Tibial nerve (tissue), 4 donors: ENCODE data around the gene XCR1.

Experiments used
- EP300 ChIP-seq, 2 donors: sonication (generic); formaldehyde crosslinking; IDR thresholded peaks; one replicate each; pipeline ENCODE4 v1.6.1; 2017; ENCODE audit warnings: antibody characterized with exemption in 2 of 2, mild to moderate bottlenecking in 1 of 2
- POLR2A ChIP-seq, 2 donors: fragments of 450-650 bp; IDR thresholded peaks; one replicate each; pipeline ENCODE4 v1.6.1; 2017; ENCODE audit warnings: antibody characterized with exemption in 2 of 2, mild to moderate bottlenecking in 2 of 2, moderate library complexity in 2 of 2
- TF ChIP-seq, protein P1 (sequence below), 5 experiments: fragments of 200-600 bp in 3 of 5; fragments of 450-650 bp in 2 of 5; sonication (generic) in 3 of 5; IDR thresholded peaks; one replicate each; pipeline ENCODE4 v1.5.1; 2016 to 2019; ENCODE audit warnings: antibody characterized with exemption in 5 of 5, mild to moderate bottlenecking in 3 of 5, moderate library complexity in 2 of 5

DNA sequence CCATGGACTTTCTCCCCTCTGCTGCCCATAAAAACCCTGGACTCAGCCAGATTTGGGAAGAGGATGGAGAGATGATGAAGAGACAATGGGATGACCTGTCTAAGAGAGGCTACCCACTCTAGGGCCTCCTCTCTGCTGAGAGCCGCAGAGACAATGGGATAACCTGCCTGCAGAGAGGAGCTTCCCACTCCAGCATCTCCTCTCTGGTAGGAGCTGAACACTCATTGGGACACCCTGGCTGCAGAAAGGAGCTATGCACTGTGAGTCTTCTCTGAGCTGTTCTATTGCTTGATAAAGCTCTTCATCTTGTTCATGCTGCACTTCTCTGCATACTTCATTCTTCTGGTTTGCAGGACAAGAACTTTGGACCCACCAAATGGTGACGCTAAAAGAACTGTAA is 4.5 kb upstream of the XCR1 start:
- TF ChIP-seq POLR2A (IDR thresholded peaks at IDR 0.05): no peak
- TF ChIP-seq, protein P1, sequence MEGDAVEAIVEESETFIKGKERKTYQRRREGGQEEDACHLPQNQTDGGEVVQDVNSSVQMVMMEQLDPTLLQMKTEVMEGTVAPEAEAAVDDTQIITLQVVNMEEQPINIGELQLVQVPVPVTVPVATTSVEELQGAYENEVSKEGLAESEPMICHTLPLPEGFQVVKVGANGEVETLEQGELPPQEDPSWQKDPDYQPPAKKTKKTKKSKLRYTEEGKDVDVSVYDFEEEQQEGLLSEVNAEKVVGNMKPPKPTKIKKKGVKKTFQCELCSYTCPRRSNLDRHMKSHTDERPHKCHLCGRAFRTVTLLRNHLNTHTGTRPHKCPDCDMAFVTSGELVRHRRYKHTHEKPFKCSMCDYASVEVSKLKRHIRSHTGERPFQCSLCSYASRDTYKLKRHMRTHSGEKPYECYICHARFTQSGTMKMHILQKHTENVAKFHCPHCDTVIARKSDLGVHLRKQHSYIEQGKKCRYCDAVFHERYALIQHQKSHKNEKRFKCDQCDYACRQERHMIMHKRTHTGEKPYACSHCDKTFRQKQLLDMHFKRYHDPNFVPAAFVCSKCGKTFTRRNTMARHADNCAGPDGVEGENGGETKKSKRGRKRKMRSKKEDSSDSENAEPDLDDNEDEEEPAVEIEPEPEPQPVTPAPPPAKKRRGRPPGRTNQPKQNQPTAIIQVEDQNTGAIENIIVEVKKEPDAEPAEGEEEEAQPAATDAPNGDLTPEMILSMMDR (IDR thresholded peaks at IDR 0.05): no peak
- no peak for TF ChIP-seq EP300 (IDR thresholded peaks at IDR 0.05)
